HepG2 (cell line): ENCODE data around the gene GYS1. TPM values are rescaled to one million over a fixed set of nuclear protein-coding genes. Genes with fewer than 3 reads are reported as not detected.

Experiments used
- CSRNP2 ChIP-seq: sonication (generic); formaldehyde crosslinking; conservative IDR thresholded peaks from 2 replicates; pipeline ENCODE4 v1.8.0; 2022; ENCODE audit warnings: low read depth, missing genetic modification reagents
- FOSL1 ChIP-seq: sonication (generic); formaldehyde crosslinking; IDR thresholded peaks from 2 replicates; pipeline ENCODE4 v1.9.0; 2021; ENCODE audit warnings: missing genetic modification reagents, borderline replicate concordance
- FOSL2 ChIP-seq: sonication (generic); formaldehyde crosslinking; IDR thresholded peaks from 2 replicates; pipeline ENCODE4 v1.4.0; 2020; ENCODE audit warnings: missing genetic modification reagents
- FOXO4 ChIP-seq: sonication (generic); formaldehyde crosslinking; conservative IDR thresholded peaks from 2 replicates; pipeline ENCODE4 v1.8.1; 2023; ENCODE audit warnings: missing genetic modification reagents
- GRHL1 ChIP-seq: sonication (generic); formaldehyde crosslinking; conservative IDR thresholded peaks from 2 replicates; pipeline ENCODE4 v1.8.0; 2022; ENCODE audit warnings: missing genetic modification reagents
- IRF1 ChIP-seq: sonication (generic); formaldehyde crosslinking; IDR thresholded peaks from 2 replicates; pipeline ENCODE4 v1.4.0; 2020; ENCODE audit warnings: low read depth, mild to moderate bottlenecking, missing genetic modification reagents
- NR1H2 ChIP-seq: sonication (generic); formaldehyde crosslinking; IDR thresholded peaks from 2 replicates; pipeline ENCODE4 v1.8.1; 2022; ENCODE audit warnings: low read depth, missing genetic modification reagents, borderline replicate concordance
- SRSF4 ChIP-seq: fragments of 200-400 bp; formaldehyde crosslinking; IDR thresholded peaks from one replicate; pipeline ENCODE4 v1.6.1; 2018; ENCODE audit warnings: mild to moderate bottlenecking, low read depth, low read length, moderate library complexity; ENCODE audit not compliant: poor library complexity, severe bottlenecking
- STAT5B ChIP-seq: sonication (generic); formaldehyde crosslinking; IDR thresholded peaks from 2 replicates; pipeline ENCODE4 v1.4.0; 2020; ENCODE audit warnings: missing genetic modification reagents
- ZBTB10 ChIP-seq: sonication (generic); formaldehyde crosslinking; IDR thresholded peaks from 2 replicates; pipeline ENCODE4 v1.4.0; 2020; ENCODE audit warnings: missing genetic modification reagents, borderline replicate concordance
- ZFP1 ChIP-seq: IDR thresholded peaks from 2 replicates; pipeline ENCODE4 v1.6.1; 2016
- ZFYVE20 ChIP-seq: sonication (generic); formaldehyde crosslinking; IDR thresholded peaks from 2 replicates; pipeline ENCODE4 v1.8.0; 2023; ENCODE audit warnings: low read depth, mild to moderate bottlenecking, moderate library complexity, missing genetic modification reagents, borderline replicate concordance
- ZHX1 ChIP-seq: sonication (generic); formaldehyde crosslinking; IDR thresholded peaks from 2 replicates; pipeline ENCODE4 v1.8.1; 2022; ENCODE audit warnings: low read depth, mild to moderate bottlenecking, missing genetic modification reagents
- ZNF672 ChIP-seq: sonication (generic); formaldehyde crosslinking; IDR thresholded peaks from 2 replicates; pipeline ENCODE4 v1.8.1; 2022; ENCODE audit warnings: missing genetic modification reagents
- ZNF713 ChIP-seq: sonication (generic); formaldehyde crosslinking; IDR thresholded peaks from 2 replicates; pipeline ENCODE4 v1.4.0; 2020; ENCODE audit warnings: mild to moderate bottlenecking, missing genetic modification reagents
- ZNF720 ChIP-seq: sonication (generic); formaldehyde crosslinking; IDR thresholded peaks from 2 replicates; pipeline ENCODE4 v1.4.0; 2020; ENCODE audit warnings: missing genetic modification reagents
- ZSCAN29 ChIP-seq: sonication (generic); formaldehyde crosslinking; conservative IDR thresholded peaks from 2 replicates; pipeline ENCODE4 v1.4.0; 2020; ENCODE audit warnings: mild to moderate bottlenecking, missing genetic modification reagents
- ZSCAN9 ChIP-seq: IDR thresholded peaks from 2 replicates; pipeline ENCODE4 v1.6.1; 2016; ENCODE audit warnings: borderline replicate concordance
- polyA plus RNA-seq, 8 experiments: library from polyadenylated mRNA; depleted of rRNA in 3 of 8; stranded (reverse) in 7 of 8; unstranded in 1 of 8; fragments of >200 nt; fragmentation: Illumina TruSeq in 4 of 8; extraction: Trizol in 4 of 8; gene quantifications; 2 replicates each; pipeline versions ENCODE4 v1.2.1 to v1.2.3, GENCODE V29; 2011 to 2016; ENCODE audit warnings: low read depth in 4 of 8, missing spikeins in 1 of 8, mixed read lengths in 1 of 8; ENCODE audit not compliant: insufficient read depth in 1 of 8
- total RNA-seq, 5 experiments: library from RNA; depleted of rRNA; stranded (reverse); fragments of >200 nt; fragmentation: Illumina TruSeq; extraction: Trizol; gene quantifications; 2 replicates each; pipeline ENCODE4 v1.2.3, GENCODE V29; 2016; ENCODE audit warnings: low read depth in 1 of 5

Gene GYS1
- total and polyA plus RNA-seq, 2 of the 13 experiments (the other 11 are each of a cell fraction or from before 2014, with no cell fraction given), result 18.4 to 42.1 TPM

- TF ChIP-seq CSRNP2 (CRISPR knock-in tag), result no peak
- peak; percentile 7; the same call in 1 of the 2 replicates for TF ChIP-seq FOSL2
- TF ChIP-seq ZSCAN9 (CRISPR knock-in tag), result no peak
- no peak for TF ChIP-seq ZFP1 (CRISPR knock-in tag)
- no peak for TF ChIP-seq ZBTB10 (CRISPR knock-in tag)
- no peak for TF ChIP-seq ZNF713 (CRISPR knock-in tag)
- no peak for TF ChIP-seq FOSL1
- TF ChIP-seq ZSCAN29, result no peak
- TF ChIP-seq ZNF720 (CRISPR knock-in tag), result no peak
- no peak for TF ChIP-seq FOXO4 (CRISPR knock-in tag)
- TF ChIP-seq SRSF4, result no peak
- TF ChIP-seq ZNF672 (CRISPR knock-in tag), result no peak
- peak; percentile 97 for TF ChIP-seq ZHX1
- TF ChIP-seq IRF1 (CRISPR knock-in tag), result no peak
- TF ChIP-seq GRHL1 (CRISPR knock-in tag), result no peak
- TF ChIP-seq STAT5B, result peak; percentile 21; the same call in 1 of the 2 replicates
- no peak for TF ChIP-seq NR1H2 (CRISPR knock-in tag)
- TF ChIP-seq ZFYVE20 (CRISPR knock-in tag), result no peak
These were observed 38.4 kb downstream of the GYS1 start, which contains the start of gene BAX (continued) for GRCh38 chr19:48954595-48955307.
